NCI-H2081 (cell line): ENCODE data around the gene BTBD9.

Source experiments
- DNase-seq, 2 experiments: peaks; one replicate each; lab custom pipeline; 2025; lab: John Stamatoyannopoulos, UW

The BTBD9 gene

DNA sequence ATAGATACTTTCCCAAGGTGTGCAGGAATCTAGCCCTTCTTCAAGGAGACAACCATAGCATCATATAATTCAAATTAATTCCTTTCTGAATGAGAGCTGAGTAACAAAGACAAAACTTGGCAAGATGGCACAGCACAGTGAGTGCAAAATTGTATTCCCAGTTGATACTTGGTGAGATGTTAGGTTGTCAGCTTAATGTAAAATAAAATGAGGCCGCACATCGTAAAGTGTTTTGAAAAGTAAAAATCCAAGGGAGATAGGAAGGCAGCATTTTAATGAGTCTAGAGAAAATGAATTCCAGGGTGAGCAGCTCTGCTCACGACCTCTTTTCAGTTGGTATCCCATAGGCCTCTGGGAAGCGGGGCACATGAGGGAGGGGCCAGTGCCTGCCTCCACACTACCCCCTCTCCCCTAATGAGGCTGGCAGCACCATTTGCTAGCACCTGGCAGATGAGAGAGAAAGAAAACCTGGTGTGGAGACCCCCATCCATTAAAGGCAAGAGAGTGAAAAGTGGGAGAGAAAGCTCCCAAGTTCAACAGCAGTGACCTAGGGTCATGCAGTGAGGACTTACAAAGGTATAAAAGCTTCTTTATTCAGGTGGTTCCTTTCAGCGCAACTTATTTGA lies 158.4 kb downstream of the BTBD9 start:
- no peak for DNase-seq

DNA sequence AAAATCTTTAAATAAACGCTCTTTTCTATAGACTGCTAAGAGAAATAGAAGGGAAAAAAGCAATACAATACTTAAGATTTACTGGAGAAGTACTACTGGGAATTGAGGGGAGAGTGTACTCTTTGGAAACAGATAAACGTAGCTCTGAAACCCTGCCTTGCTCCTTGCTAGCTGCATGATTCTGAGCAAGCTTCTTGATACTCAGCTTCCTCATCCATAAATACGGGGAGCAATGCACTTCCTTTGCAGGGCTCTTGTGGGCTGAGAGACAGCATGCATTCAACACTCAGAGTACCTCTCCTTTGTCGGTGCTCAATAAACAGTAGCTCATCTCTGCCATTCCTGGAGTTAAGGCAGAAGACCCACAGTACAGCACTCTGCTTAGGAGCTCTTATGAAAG lies 159.7 kb downstream of the BTBD9 start:
- no peak for DNase-seq

DNA sequence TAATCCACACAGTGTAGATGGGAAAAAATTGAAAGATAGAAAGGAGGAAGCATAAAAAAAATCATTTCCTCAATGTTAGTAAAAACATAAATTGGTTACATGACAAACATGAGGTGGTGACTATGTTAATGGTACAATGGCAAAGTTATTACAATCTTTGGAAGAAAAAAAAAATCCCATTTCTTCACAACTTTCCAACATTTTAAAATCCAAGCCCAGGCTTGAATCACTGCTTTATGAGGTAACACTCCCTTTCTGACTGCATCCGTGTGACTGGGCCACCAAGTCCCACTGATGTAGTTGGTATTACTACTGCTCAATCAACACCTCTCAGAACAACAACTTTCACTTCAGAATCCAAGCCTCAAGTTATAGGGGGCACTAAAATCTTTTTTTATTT lies 160.4 kb downstream of the BTBD9 start:
- no peak for DNase-seq

DNA sequence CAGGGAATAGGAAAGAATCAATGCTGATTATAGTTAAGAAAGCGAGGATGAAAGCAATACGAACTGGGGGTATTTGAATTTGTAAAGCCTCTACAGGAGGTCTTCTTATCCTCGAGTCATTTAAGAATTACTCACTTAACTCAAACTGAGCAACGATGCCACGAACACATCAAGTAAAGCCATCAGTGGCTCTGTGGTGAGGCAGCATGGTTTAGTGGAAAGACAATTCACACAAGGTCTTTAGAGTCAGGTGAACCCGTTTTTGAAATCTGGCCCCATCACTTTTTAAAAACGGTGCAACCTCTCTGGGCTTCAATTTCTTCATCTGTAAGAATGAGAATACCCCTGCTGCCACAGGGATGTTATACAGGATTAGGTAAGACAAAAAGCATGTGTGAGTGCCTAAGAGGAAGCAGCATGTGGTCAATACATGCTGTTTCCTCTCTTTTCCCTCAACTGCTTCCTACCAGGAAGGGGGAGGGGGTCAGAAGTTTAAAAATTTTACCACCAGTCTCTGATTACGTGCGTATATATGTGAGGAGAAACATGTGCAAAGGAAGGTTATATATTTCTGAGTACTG lies 162.0 kb downstream of the BTBD9 start:
- no peak for DNase-seq

DNA sequence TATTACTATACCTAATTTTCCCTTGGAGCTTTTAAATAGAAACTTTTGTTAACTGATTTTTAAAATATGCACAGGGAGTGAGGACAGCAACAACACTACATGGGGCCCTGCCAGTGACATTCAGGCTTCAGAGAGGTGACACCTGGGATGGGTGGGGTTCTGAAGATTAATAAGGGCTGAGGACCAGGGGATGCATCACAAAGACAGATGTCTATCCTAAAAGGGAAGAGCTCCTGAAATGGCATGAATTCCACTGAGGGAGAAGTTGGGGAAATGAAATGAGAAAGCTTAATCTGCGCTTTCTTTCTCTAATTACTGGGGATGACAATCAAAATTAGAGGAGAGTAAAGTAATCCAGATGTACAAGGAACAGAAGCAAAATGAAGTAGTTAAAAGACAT lies 162.8 kb downstream of the BTBD9 start:
- DNase-seq, result no peak

DNA sequence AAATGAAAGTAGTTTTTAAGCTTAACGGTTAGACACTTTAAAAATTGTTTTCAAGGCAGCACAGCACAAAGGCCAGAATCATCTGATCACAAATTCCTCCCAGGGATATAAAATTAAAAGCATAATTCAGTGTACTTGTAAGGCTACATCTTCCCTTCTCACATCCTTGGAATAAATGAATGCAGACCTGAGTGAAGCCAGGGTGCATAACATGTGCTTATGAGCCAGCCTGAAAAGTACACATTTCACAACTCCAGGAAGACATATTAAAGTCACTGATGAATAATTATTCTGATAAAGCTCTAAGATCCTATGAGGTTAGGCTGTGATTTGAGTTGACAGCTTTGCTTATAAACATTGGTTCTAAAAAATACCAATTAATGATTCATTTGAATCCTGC lies 163.6 kb downstream of the BTBD9 start:
- no peak for DNase-seq

DNA sequence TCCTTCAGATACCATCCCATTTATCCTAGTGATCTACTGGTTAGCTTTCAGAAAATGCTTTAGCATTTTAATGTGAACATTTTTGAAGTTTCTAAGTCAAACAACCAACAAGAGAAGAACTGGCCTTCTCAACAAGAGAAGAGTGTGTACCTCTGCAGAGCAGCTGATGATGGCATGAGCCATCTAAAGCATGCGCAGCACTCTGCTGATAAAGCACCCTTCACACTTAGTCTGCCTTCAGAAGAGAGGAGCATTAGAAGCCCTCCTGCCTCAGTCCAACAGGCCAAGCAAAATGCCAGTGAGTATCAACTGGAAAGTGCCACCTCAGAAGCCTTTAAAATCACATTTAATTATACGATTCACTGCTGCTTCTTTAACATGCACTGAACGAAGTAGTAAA lies 169.2 kb downstream of the BTBD9 start:
- DNase-seq, result no peak

DNA sequence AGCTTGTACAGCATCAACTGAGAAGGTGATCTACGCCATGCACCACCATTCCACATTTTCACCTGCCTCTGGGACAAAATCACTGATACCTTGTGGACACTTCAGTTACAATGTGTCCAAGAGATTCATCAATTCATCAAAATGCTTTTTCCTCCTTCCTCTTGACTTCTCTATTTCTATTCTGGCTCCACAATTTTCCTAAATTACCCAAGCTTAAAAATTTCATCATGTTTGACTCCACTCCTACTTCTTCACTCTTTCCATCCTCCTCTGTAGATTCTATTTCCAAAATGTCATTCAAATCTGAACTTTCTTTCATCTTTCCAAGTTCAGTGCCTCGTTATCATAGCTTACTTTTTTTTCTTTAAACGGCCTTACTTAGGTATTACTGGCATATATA lies 172.2 kb downstream of the BTBD9 start:
- no peak for DNase-seq

DNA sequence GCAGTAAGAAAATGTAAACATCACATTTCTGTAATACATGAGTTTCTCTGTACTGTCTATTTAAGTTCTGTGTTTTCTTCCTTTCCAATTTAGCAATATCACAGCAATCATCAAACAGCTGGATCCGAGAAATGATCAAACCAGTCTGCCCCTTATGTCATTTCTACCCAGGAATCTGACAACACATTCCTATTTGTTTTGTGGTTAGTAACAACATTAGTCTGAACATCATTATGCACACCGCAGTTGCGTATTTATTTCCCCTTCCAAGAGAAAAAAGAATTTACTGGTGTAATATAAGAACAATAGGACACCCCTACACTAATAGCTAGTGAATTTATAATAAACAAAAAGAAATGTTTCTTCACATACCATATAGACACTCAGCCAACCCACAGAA lies 179.5 kb downstream of the BTBD9 start:
- no peak for DNase-seq

DNA sequence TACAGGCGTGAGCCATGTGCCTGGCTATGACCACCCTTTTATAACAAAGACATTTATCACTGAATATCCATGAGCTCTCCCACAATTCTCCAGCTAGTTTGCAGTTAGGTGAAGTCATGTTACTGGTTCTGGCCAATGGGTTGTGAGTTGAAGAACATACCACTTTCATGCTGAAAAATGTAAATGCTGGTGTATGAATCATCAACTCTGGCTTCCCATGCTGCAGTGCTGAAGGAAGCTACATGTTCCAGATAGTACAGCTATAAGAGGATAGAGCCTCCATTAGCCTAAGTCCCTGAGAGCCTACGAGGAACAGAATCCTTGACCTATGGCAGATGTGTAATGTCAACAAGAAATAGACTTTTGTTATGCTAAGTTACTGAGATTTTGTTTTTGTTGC lies 180.4 kb downstream of the BTBD9 start:
- DNase-seq, result no peak

DNA sequence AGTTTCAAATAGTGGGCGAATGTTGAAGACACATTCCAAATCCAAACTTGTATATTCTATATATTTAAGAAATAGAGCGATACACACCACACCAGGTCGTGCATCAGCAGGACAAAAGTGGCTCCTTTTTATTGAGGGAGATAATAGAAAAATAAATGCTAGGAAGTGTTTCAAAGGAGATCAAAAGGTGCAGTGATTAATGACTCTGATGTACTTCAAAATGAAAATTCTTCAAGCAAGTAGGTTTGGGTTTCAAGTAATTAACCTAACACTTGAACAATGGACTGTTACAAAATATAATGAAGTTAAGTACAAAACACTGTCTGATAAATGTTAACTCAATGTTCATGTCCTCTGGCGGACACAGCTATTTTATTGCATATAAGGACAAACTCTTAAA lies 185.9 kb downstream of the BTBD9 start:
- DNase-seq, result no peak

DNA sequence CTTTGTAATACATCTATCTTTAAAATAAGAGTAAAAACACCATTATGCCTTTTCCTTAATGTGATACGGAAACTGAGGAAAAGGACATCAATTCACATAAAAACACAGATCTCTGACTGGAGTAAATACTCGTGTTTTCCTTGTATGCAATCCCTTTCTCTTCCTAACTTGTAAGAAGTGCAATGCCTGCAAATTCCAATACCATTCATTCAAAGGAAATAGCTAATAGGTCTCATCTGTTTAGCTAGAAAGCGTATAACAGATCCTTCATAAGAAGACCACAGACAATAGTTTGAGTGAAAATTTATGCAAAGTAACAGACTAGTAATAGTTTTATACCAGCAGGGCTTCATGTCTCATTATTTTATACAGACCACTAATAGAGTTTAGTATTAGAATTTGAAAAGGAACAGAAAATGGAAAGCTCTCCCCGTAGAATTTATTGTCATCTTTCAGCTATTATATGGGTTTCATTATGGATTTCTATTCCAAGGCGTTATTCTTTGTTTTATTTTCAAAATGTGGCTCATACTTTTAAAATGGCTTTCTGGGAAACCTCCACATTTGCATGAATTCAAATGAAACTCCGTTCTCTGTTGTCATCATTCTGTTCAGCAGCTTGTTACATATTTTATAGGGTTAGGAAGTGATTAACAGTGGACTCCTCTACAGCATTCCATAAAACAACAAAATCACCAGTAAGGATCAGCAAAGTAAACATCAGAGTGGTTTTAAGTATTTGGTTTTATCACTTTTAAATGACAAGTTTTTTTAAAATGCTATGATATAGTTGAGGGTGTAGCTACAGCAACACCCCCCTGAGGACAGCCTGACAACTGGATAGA lies 186.7 kb downstream of the BTBD9 start:
- no peak for DNase-seq

DNA sequence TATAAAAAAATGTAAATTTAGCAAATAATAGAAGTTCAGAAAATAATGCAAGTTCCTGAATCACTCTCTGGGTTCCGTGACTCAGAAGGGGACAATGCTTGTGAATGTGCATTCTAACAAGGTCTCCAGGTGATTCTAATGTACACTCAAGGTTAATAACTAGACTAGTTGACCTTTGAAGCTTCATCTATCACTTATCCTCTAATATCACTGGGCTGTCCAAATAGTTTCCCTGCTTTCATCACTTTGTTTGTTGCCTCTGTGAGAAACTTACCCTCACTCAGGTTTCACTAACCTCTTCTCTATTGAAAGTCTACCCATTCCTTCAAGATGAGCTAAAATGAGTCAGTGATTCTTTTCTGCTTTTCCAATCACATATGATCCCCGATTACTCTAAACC lies 189.0 kb downstream of the BTBD9 start:
- DNase-seq, result no peak

DNA sequence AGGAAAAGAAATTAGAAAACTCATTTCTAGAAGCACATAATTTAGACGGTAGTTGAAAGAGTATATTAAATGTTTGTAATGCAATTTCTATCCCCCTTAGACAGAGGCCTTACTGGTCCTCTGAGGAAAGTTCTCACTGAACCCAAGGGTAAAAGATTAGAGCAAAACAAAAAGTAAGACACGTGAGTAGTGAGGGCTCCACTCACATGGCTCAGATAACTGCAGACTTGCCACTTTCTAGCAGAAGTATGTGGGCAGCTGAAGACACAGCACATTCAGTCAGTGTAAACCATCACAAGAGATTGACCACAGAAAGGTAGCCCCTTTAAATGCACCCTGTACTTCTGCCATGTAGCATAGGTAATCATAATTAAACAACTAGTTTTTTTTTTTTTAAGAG lies 193.8 kb downstream of the BTBD9 start:
- DNase-seq, result no peak

DNA sequence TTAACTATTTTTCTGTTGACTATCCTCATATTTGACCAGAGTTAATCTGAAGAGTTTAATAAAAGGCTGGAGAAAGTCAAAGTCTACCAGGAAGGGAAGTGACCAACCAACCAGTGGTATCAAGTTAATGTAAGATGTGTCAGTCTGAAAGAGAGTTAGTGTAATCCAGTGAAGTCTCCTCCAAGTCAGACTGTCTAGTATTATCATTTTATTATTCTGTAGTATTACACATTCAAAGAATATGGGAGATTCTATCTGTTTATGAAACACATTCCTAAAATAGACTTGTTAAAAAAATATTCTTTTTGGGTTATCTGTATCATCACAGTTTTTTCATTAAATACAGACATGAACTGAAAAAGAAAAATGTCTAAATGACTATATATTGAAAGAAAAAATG lies 194.4 kb downstream of the BTBD9 start:
- DNase-seq, result no peak

DNA sequence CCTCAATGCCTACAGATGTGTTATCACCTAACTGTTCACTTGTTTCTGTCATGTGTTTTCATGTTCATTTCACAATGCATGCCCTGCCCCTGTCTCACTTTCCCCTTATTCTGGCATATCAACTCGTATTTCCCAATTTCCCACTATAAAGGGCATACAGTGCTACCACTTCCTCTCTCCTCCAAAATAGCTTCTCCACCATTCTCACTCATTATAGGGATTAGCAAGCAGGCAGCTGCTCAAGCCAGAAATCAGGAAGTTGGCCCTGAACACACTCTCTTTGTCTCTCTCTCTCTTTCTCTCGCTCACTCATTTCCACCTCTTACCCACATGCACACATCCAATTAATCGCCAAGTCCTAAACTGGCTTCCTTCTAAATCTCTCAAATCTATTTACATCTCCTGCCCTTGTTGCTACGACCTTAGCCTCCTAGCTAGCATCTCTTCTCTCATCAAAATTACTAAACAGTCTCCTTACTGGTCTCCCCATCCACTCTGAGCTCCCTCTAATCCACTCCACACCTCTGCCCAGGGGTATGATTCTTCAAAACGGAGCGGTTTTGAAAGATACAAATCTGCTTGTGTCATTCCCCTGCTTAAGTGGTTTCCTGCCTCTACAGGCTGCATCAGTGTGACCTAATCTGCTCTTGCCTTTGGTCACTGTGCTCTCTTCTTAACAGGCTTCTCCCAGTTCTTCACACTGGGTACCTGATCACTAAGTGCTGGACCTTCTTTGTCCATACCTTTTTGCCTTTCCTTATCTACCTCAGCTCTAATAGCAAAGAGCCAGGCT lies 196.2 kb downstream of the BTBD9 start:
- no peak for DNase-seq

DNA sequence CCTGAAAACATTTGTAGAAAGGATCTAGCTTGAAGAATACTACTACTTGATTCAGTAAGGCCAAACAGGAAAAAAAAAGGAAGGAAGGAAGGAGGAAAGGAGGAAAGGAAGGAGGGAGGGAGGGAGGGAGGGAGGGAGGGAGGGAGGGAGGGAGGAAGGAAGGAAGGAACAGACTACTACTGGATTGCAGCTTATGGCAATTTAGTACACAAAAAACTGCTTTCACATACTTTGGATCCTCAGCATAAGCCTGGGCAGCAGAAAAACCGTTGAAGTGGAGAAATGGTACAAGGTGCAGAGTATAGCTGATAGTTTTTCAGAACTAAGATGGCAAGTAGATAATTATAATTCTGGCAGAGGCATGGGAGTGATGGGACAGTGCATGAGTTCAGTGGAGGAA lies 201.6 kb downstream of the BTBD9 start:
- DNase-seq, result no peak

DNA sequence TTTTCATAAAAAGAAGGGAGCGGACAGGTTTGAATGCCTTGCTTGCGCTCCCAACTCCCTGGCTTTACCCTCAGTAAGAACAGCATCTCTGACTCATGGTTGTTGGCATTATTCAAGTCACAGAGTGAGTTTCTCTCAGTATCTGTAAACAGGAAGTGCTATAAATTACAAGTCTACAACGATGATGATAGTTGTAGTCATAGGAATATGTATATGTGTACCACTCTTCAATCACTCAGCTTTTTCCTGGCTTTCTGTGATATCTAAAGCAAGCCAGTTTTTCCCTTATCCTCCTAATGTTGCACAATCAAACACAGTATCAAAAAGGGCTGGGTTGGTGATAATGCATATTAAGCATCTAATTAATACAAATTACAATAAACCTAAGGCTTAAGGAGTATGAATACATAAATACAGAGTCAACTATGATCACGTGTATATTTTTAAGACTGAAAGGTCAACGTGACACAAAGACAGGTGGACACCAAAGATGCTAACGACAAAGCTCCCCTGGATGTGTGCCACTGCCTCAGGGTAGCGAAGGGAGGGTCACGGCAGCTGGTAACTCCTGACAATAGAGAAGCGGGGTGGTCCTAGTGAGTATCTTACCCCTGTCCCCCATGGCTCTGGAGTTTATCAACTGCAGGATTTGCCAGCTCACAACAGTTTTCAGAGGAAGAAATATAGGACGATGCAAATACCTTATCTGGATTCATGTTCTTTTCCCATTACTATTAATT lies 202.8 kb downstream of the BTBD9 start:
- DNase-seq, result no peak

DNA sequence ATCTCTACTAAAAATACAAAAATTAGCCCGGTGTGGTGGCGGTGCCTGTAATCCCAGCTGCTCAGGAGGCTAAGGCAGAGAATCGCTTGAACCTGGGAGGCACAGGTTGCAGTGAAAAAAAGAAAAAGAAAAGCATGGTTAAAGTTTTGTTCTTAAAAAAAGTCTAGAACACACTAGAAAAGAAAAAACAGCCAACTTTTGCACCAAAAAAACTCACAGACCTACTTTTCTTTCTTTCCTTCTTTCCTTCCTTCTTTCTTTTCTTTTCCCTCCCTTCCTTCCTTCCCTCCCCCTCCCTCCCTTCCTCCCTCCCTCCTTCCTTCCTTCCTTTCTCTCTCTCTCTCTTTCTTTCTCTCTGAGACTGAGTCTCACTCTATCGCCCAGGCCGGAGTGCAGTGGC lies 204.4 kb downstream of the BTBD9 start:
- no peak for DNase-seq

DNA sequence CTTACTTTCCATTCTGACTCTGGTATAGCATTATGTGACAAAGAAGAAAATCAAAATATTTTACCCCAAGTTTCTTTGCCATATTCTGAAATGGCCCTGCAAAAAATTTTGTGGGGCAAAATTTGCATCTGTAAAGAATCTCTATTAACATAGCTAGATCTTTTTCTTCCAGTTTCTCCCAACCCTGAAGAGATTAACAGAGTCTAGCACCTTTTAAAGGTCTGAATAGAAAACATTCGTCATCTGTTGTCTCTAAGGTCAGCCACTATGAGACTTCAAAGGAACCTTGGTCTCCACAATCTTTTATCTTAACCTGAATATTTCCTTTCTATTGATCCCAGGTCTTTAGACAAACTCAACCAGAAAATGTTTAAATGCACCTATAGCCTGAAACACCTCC lies 205.7 kb downstream of the BTBD9 start:
- no peak for DNase-seq

DNA sequence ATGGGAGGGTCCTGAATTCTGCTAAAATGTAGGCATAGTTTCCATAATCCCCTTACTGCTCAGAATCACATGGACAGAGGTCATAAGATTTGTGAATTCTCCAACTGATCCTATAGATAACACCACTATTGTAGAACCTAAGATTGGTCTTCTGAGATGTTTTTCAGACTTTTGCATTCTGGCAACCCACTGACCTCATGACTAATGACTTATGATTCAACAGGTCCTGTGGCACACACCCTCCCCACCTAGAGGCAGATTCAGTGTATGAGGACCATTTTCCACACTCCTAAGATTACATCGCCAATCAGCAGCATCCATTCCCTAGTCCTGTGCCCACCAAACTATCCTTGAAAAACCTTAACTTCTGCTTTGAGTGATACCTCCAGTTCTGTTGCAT lies 207.2 kb downstream of the BTBD9 start:
- DNase-seq, result no peak

DNA sequence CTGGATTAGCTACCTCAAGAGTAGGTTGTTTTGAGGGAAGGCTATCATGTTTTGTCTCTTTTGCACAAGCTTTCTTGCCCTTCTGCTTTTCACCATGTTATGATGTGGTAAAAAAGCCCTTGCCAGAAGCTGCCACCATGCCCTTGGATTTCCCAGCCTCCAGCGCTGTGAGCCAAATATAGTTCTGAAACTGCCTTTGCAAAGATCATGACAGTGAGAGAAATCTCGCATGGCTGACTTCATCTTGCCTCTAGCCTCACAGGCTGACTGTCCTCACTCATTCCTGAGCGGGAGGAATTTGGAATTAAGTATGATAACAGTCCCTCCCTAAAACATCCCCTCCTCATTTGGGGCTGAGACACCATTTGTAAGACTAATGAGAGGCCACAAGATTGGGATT lies 207.7 kb downstream of the BTBD9 start:
- DNase-seq, result no peak
